CD14-positive monocyte (primary cell): ENCODE measurements around the gene ATP1B3. TPM values are rescaled to one million over a fixed set of nuclear protein-coding genes. Genes with fewer than 3 reads are reported as not detected.

Experiments used
- DNase-seq, 3 donors: peaks; one replicate each; pipeline ENCODE4 v3.0.0-alpha.2; 2011 to 2022
- H2AFZ ChIP-seq: 2 replicates; pipeline ENCODE4 v1.6.0; 2012; ENCODE audit warnings: mild to moderate bottlenecking, low read depth, low read length, inconsistent platforms; ENCODE audit not compliant: insufficient read depth, poor library complexity, severe bottlenecking
- H3K27ac ChIP-seq, 2 donors: 1 replicate in 1 of 2; 2 replicates in 1 of 2; pipeline ENCODE4 v1.5.1; 2012 to 2013; ENCODE audit warnings: low read length in 2 of 2, control low read depth in 1 of 2, inconsistent platforms in 1 of 2, low read depth in 1 of 2, mild to moderate bottlenecking in 1 of 2
- H3K27me3 ChIP-seq, 2 donors: one replicate each; pipeline versions ENCODE4 v1.6.0 to v1.6.1; 2011 to 2013; ENCODE audit warnings: low read length in 2 of 2; ENCODE audit not compliant: control insufficient read depth in 2 of 2, insufficient read depth in 2 of 2
- H3K36me3 ChIP-seq, 2 donors: replicated peaks in 1 of 2; 1 replicate in 1 of 2; 2 replicates in 1 of 2; pipeline versions ENCODE4 v1.5.1 to v1.6.1; 2012 to 2013; ENCODE audit warnings: low read length in 2 of 2, control low read depth in 1 of 2, inconsistent platforms in 1 of 2, mild to moderate bottlenecking in 1 of 2; ENCODE audit not compliant: insufficient read depth in 2 of 2, control insufficient read depth in 1 of 2
- H3K4me1 ChIP-seq, 2 donors: 1 replicate in 1 of 2; 2 replicates in 1 of 2; pipeline versions ENCODE4 v1.5.1 to v1.6.1; 2012 to 2013; ENCODE audit warnings: low read length in 2 of 2, control low read depth in 1 of 2, inconsistent platforms in 1 of 2, mild to moderate bottlenecking in 1 of 2, moderate library complexity in 1 of 2; ENCODE audit not compliant: insufficient read depth in 2 of 2, control insufficient read depth in 1 of 2
- H3K4me2 ChIP-seq: replicated peaks from 2 replicates; pipeline ENCODE3; 2012; ENCODE audit warnings: low read length, moderate library complexity, mild to moderate bottlenecking; ENCODE audit not compliant: poor library complexity, severe bottlenecking; ENCODE audit errors: extremely low read depth
- H3K4me3 ChIP-seq, 3 experiments: fragments of 200-600 bp in 1 of 3; sonication (generic) in 1 of 3; replicated peaks in 1 of 3; 1 replicate in 2 of 3; 2 replicates in 1 of 3; pipeline ENCODE4 v1.5.1; 2011 to 2013; ENCODE audit warnings: low read length in 3 of 3, mild to moderate bottlenecking in 3 of 3, control low read depth in 2 of 3, low read depth in 2 of 3, inconsistent platforms in 1 of 3, moderate library complexity in 1 of 3
- H3K79me2 ChIP-seq: 2 replicates; pipeline ENCODE4 v1.6.0; 2012; ENCODE audit warnings: mild to moderate bottlenecking, control low read depth, inconsistent platforms, low read length, moderate library complexity; ENCODE audit not compliant: insufficient read depth
- H3K9ac ChIP-seq: 2 replicates; pipeline ENCODE4 v1.6.0; 2017; ENCODE audit warnings: low read length, mild to moderate bottlenecking; ENCODE audit not compliant: insufficient read depth, poor library complexity, severe bottlenecking
- H3K9me3 ChIP-seq, 2 donors: replicated peaks in 1 of 2; 1 replicate in 1 of 2; 2 replicates in 1 of 2; pipeline versions ENCODE4 v1.5.1 to v1.6.1; 2012 to 2013; ENCODE audit warnings: low read length in 2 of 2, control low read depth in 1 of 2; ENCODE audit not compliant: control insufficient read depth in 1 of 2, insufficient read depth in 1 of 2
- H4K20me1 ChIP-seq: 2 replicates; pipeline ENCODE4 v1.6.0; 2012; ENCODE audit warnings: mild to moderate bottlenecking, low read length, control low read depth, moderate library complexity; ENCODE audit not compliant: insufficient read depth
- H3K27ac Mint-ChIP-seq, 7 donors: one replicate each; pipeline ENCODE4 v1.8.0; 2020; ENCODE audit warnings: mild to moderate bottlenecking in 7 of 7, mixed read lengths in 7 of 7, moderate library complexity in 6 of 7, inconsistent platforms in 2 of 7
- H3K27me3 Mint-ChIP-seq, 3 donors: one replicate each; pipeline ENCODE4 v1.8.0; 2021 to 2022; ENCODE audit warnings: low read depth in 3 of 3, mild to moderate bottlenecking in 3 of 3, mixed read lengths in 3 of 3, moderate library complexity in 3 of 3, inconsistent platforms in 1 of 3
- H3K36me3 Mint-ChIP-seq, 2 donors: one replicate each; pipeline ENCODE4 v1.8.0; 2020; ENCODE audit warnings: mixed read lengths in 2 of 2, inconsistent platforms in 1 of 2, mild to moderate bottlenecking in 1 of 2
- H3K4me1 Mint-ChIP-seq: one replicate; pipeline ENCODE4 v1.8.0; 2020; ENCODE audit warnings: mild to moderate bottlenecking, mixed read lengths
- H3K4me3 Mint-ChIP-seq, 2 donors: one replicate each; pipeline ENCODE4 v1.8.0; 2020; ENCODE audit warnings: mild to moderate bottlenecking in 2 of 2, mixed read lengths in 2 of 2, moderate library complexity in 1 of 2
- H3K9me3 Mint-ChIP-seq, 7 donors: one replicate each; pipeline ENCODE4 v1.8.0; 2020 to 2022; ENCODE audit warnings: mixed read lengths in 7 of 7, mild to moderate bottlenecking in 6 of 7, moderate library complexity in 6 of 7, inconsistent platforms in 2 of 7
- WGBS: methylation state at CpG from one replicate; pipeline ENCODE4 v1.1.5; 2013; ENCODE audit warnings: missing lambda C conversion rate; ENCODE audit not compliant: insufficient coverage; 5-methylcytosine and 5-hydroxymethylcytosine counted together
- intact Hi-C, 2 donors: fragments of 100-400 bp; cut with micrococcal nuclease; formaldehyde crosslinking; loops; one replicate each; pipeline versions ENCODE4 v1.15.0 to v1.15.1; 2023
- polyA plus RNA-seq, 3 donors: library from polyadenylated mRNA; depleted of rRNA in 1 of 3; unstranded in 2 of 3; stranded (reverse) in 1 of 3; fragments of 300-500 nt in 2 of 3; fragments of >200 nt in 1 of 3; fragmentation: Illumina TruSeq in 2 of 3; gene quantifications; 1 replicate in 2 of 3; 2 replicates in 1 of 3; pipeline ENCODE4 v1.2.3, GENCODE V29; 2012 to 2021
- TF ChIP-seq, protein P1 (sequence below): fragments of 200-600 bp; IDR thresholded peaks from one replicate; pipeline ENCODE4 v1.8.0; 2022; ENCODE audit warnings: antibody characterized with exemption, mild to moderate bottlenecking

The ATP1B3 gene
- polyA plus RNA-seq, 3 donors = 90.6 to 208 (median 177) TPM

GRCh38 chr3:141913150-141913811 is 36.8 kb downstream of the ATP1B3 start:
- Histone ChIP-seq H3K36me3 (peaks cover 44 to 74% of the 10 kb centered on the region in 2 donors), H3K27me3 (no peaks in the 10 kb centered on the region), H3K9me3 (no peaks in the 10 kb centered on the region), H3K4me2 (no peak overlapping the region), H3K4me3 (no peak overlapping the region), H3K9ac (no peak overlapping the region), H3K4me1 (no peaks in the 10 kb centered on the region), H3K79me2 (no peaks in the 10 kb centered on the region), H4K20me1 (no peaks in the 10 kb centered on the region), H2AFZ (no peak overlapping the region), H3K27ac (no peak overlapping the region)
- Mint-ChIP-seq H3K9me3 (peaks cover 2 to 4% (median 3%) of the 10 kb centered on the region in 7 donors), H3K27ac (peak overlapping the region in 1 of 7 donors; percentile 67), H3K36me3 (peaks cover 62 to 91% of the 10 kb centered on the region in 2 donors), H3K27me3 (no peaks in the 10 kb centered on the region), H3K4me1 (peaks cover 2% of the 10 kb centered on the region), H3K4me3 (no peak overlapping the region)
- TF ChIP-seq, protein P1, sequence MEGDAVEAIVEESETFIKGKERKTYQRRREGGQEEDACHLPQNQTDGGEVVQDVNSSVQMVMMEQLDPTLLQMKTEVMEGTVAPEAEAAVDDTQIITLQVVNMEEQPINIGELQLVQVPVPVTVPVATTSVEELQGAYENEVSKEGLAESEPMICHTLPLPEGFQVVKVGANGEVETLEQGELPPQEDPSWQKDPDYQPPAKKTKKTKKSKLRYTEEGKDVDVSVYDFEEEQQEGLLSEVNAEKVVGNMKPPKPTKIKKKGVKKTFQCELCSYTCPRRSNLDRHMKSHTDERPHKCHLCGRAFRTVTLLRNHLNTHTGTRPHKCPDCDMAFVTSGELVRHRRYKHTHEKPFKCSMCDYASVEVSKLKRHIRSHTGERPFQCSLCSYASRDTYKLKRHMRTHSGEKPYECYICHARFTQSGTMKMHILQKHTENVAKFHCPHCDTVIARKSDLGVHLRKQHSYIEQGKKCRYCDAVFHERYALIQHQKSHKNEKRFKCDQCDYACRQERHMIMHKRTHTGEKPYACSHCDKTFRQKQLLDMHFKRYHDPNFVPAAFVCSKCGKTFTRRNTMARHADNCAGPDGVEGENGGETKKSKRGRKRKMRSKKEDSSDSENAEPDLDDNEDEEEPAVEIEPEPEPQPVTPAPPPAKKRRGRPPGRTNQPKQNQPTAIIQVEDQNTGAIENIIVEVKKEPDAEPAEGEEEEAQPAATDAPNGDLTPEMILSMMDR = peak; percentile 83
- WGBS = no CpG with 5 or more reads among the region's 1 CpG
- intact Hi-C loops = loop anchor here (5.0 to 10.0 kb wide), 3 partner anchors 176 to 338 kb away; partner anchors contain the start of gene RNF7 (in 2 of the 2)
- DNase-seq = peak; percentile 53 to 68 (median 61)

DNA sequence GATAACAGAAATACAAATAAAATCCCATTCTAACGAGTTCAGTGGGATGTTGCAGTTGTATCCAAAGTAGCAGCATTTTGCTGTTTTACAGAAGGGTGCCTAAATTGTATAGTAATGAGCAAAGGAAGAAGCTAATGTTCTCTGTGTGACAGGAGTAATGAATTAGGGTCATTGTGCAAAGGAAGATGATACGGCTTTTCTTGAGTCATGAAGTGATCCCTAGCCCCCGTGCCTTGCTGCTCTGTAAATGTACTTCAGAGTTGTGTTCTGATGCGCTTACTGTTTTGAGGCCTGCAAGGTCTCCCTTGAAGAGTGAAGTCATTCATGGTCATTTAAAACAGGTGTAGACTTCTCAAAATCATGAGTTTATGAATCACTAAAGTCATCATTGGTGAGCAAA is 37.9 kb downstream of the ATP1B3 start:
- Histone ChIP-seq H3K27ac (no peak overlapping the region), H3K4me1 (no peaks in the 10 kb centered on the region), H3K27me3 (no peaks in the 10 kb centered on the region), H3K9ac (no peak overlapping the region), H3K4me2 (no peak overlapping the region), H3K36me3 (peaks cover 35 to 74% of the 10 kb centered on the region in 2 donors), H2AFZ (no peak overlapping the region), H4K20me1 (no peaks in the 10 kb centered on the region), H3K79me2 (no peaks in the 10 kb centered on the region), H3K9me3 (no peaks in the 10 kb centered on the region), H3K4me3 (no peak overlapping the region)
- Mint-ChIP-seq H3K9me3 (peaks cover 2 to 4% (median 3%) of the 10 kb centered on the region in 7 donors), H3K4me1 (peaks cover 2% of the 10 kb centered on the region), H3K27me3 (no peaks in the 10 kb centered on the region), H3K4me3 (no peak overlapping the region), H3K27ac (no peak overlapping the region), H3K36me3 (peaks cover 61 to 91% of the 10 kb centered on the region in 2 donors)
- DNase-seq = no peak
- intact Hi-C loops = loop anchor here (5.0 to 10.0 kb wide), 3 partner anchors 177 to 340 kb away; partner anchors contain the start of gene RNF7 (in 2 of the 2)
- 96% methylated on average over 3 of the region's 4 CpGs for WGBS
- TF ChIP-seq, protein P1 = no peak
